GM13977 (cell line): ENCODE data around the gene MEI1.
"Not testable (repeated sequence)": the region's sequence is repeated elsewhere in the genome, so short reads cannot be mapped to it uniquely, and the experiment has no call there.

Experiments
- DNase-seq: peaks from one replicate; pipeline ENCODE4 v3.0.0; 2012; ENCODE audit warnings: low spot score
- in situ Hi-C: fragments of 300-500 bp; cut with MboI; formaldehyde crosslinking; loops from one replicate; pipeline ENCODE4 v1.12.0; 2022; ENCODE audit warnings: low sequenced_read_pairs, low pct_unique_long_range_greater_than_20kb, mixed read lengths, inconsistent platforms; ENCODE audit not compliant: unreplicated experiment
- TF ChIP-seq, protein P1 (sequence below): IDR thresholded peaks from 2 replicates; pipeline ENCODE4 v1.5.1; 2012; ENCODE audit warnings: mild to moderate bottlenecking, control low read depth; ENCODE audit not compliant: insufficient read depth; ENCODE audit errors: extremely low read depth, missing control alignments

MEI1 gene

GRCh38 chr22:41657709-41658108 lies 41.6 kb upstream of the MEI1 start:
- DNase-seq: no peak
- TF ChIP-seq, protein P1, sequence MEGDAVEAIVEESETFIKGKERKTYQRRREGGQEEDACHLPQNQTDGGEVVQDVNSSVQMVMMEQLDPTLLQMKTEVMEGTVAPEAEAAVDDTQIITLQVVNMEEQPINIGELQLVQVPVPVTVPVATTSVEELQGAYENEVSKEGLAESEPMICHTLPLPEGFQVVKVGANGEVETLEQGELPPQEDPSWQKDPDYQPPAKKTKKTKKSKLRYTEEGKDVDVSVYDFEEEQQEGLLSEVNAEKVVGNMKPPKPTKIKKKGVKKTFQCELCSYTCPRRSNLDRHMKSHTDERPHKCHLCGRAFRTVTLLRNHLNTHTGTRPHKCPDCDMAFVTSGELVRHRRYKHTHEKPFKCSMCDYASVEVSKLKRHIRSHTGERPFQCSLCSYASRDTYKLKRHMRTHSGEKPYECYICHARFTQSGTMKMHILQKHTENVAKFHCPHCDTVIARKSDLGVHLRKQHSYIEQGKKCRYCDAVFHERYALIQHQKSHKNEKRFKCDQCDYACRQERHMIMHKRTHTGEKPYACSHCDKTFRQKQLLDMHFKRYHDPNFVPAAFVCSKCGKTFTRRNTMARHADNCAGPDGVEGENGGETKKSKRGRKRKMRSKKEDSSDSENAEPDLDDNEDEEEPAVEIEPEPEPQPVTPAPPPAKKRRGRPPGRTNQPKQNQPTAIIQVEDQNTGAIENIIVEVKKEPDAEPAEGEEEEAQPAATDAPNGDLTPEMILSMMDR: no peak
- in situ Hi-C loops: no loop called here

GRCh38 chr22:41658869-41659268 lies 40.4 kb upstream of the MEI1 start:
- no peak for DNase-seq
- in situ Hi-C loops: no loop called here
- TF ChIP-seq, protein P1: no peak

DNA sequence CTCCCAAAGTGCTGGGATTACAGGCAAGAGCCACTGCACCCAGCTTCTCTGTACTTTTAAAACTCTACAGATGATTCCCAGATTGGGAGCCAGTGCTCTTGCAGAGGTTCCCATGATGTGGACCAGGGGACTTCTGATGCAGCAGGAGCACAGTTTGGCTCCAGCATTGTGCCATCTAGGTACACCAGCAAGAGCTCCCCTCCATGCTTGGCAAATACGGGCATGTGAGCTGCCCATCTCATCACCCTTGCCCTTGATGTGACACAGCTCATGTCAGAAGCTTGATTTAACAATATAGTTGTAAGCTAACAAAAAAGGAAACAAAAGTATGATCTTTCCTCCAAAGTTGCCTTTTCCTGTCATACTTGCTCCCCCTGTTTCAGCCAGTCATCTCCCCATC lies 39.4 kb upstream of the MEI1 start:
- TF ChIP-seq, protein P1: no peak
- in situ Hi-C loops: no loop called here
- no peak for DNase-seq

DNA sequence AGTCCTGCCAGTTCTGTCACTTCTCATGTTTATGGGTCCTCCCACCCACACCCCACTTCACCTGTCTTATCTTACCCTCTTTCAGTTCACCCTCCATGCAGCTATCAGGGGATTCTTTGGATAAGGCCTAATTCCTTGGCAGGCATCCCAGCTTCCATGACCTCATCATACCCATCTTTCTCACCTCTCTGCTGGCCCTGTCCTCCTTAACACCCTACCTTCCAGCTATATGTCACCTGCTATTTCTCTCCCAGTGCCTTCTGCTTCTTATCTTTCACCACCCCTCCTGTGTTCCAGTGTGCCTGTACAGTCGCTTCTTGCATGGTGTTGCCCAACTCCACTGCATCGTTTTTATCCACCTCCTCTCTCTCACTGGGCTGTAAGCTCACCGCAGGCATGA lies 38.9 kb upstream of the MEI1 start:
- DNase-seq: no peak
- TF ChIP-seq, protein P1: no peak
- in situ Hi-C loops: no loop called here

GRCh38 chr22:41661088-41661487 lies 38.2 kb upstream of the MEI1 start:
- TF ChIP-seq, protein P1: no peak
- in situ Hi-C loops: no loop called here
- no peak for DNase-seq

GRCh38 chr22:41661713-41662112 lies 37.6 kb upstream of the MEI1 start:
- in situ Hi-C loops: no loop called here
- TF ChIP-seq, protein P1: no peak
- DNase-seq: no peak

DNA sequence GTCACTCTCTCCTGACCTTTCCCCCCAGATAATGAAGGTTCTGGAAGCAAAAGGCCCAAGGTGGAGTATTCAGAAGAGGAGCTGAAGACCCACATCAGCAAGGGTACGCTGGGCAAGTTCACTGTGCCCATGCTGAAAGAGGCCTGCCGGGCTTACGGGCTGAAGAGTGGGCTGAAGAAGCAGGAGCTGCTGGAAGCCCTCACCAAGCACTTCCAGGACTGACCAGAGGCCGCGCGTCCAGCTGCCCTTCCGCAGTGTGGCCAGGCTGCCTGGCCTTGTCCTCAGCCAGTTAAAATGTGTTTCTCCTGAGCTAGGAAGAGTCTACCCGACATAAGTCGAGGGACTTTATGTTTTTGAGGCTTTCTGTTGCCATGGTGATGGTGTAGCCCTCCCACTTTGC lies 35.7 kb upstream of the MEI1 start:
- DNase-seq, in situ Hi-C loops: not testable (repeated sequence)
